ENCODE results near the gene ZEB2. TPM values are rescaled to one million over a fixed set of nuclear protein-coding genes. Genes with fewer than 3 reads are reported as not detected.
A peak's percentile ranks its signal among the peaks of the same experiment; 100 is the strongest.

Gene ZEB2
- total RNA-seq, 2 donors from 2014 or later = 76.1 to 91.7 TPM

- no peak for TF ChIP-seq CTCF (IDR thresholded peaks at IDR 0.05)
- no peaks in the 10 kb centered on the region for H3K9me3 ChIP-seq
- peak overlapping the region; percentile 73 to 81 for H3K4me3 ChIP-seq
- no peaks in the 10 kb centered on the region for H3K27me3 ChIP-seq
- no peak for DNase-seq (ENCODE audit: low spot score)
- H3K36me3 ChIP-seq = peaks cover 3% of the 10 kb centered on the region
- H3K4me1 ChIP-seq = peaks cover 0 to 26% of the 10 kb centered on the region in 2 donors
- peak overlapping the region; percentile 99 for H3K27ac ChIP-seq
These were observed 1.8 kb downstream of the ZEB2 start for GRCh38 chr2:144517866-144518747.

- TF ChIP-seq CTCF (IDR thresholded peaks at IDR 0.05) = no peak
- H3K36me3 ChIP-seq = peaks cover 3% of the 10 kb centered on the region
- H3K27me3 ChIP-seq = no peaks in the 10 kb centered on the region
- DNase-seq (ENCODE audit: low spot score) = peak; percentile 86
- peak overlapping the region; percentile 99 for H3K27ac ChIP-seq
- H3K9me3 ChIP-seq = no peaks in the 10 kb centered on the region
- peak overlapping the region; percentile 73 to 81 for H3K4me3 ChIP-seq
- H3K4me1 ChIP-seq = peaks cover 0 to 25% of the 10 kb centered on the region in 2 donors
These were observed 2.7 kb downstream of the ZEB2 start for GRCh38 chr2:144516981-144517865.

- Histone ChIP-seq H3K27ac (peak overlapping the region; percentile 99), H3K4me3 (peak overlapping the region; percentile 73 to 81), H3K36me3 (peaks cover 3% of the 10 kb centered on the region), H3K4me1 (peaks cover 0 to 25% of the 10 kb centered on the region in 2 donors), H3K9me3 (no peaks in the 10 kb centered on the region), H3K27me3 (no peaks in the 10 kb centered on the region)
- TF ChIP-seq CTCF (IDR thresholded peaks at IDR 0.05) = no peak
- DNase-seq (ENCODE audit: low spot score) = no peak
These were observed 3.4 kb downstream of the ZEB2 start for GRCh38 chr2:144516411-144516980.

GRCh38 chr2:144515696-144516410 lies 4.1 kb downstream of the ZEB2 start:
- H3K36me3 ChIP-seq = peaks cover 3% of the 10 kb centered on the region
- H3K27ac ChIP-seq = peak overlapping the region; percentile 99
- H3K27me3 ChIP-seq = no peaks in the 10 kb centered on the region
- DNase-seq (ENCODE audit: low spot score) = no peak
- H3K4me1 ChIP-seq = peaks cover 0 to 31% of the 10 kb centered on the region in 2 donors
- peak overlapping the region; percentile 73 to 81 for H3K4me3 ChIP-seq
- no peak for TF ChIP-seq CTCF (IDR thresholded peaks at IDR 0.05)
- no peaks in the 10 kb centered on the region for H3K9me3 ChIP-seq

GRCh38 chr2:144515099-144515695 lies 4.7 kb downstream of the ZEB2 start:
- Histone ChIP-seq H3K9me3 (no peaks in the 10 kb centered on the region), H3K27ac (peak overlapping the region; percentile 99), H3K4me1 (peaks cover 0 to 33% of the 10 kb centered on the region in 2 donors), H3K36me3 (peaks cover 3% of the 10 kb centered on the region), H3K4me3 (peak overlapping the region; percentile 73 to 81), H3K27me3 (no peaks in the 10 kb centered on the region)
- no peak for DNase-seq (ENCODE audit: low spot score)
- no peak for TF ChIP-seq CTCF (IDR thresholded peaks at IDR 0.05)
